D341Med (cell line): ENCODE data around the gene C5AR1.
"Not testable (repeated sequence)": the region's sequence is repeated elsewhere in the genome, so short reads cannot be mapped to it uniquely, and the experiment has no call there.

Experiments
- DNase-seq: peaks from one replicate; pipeline ENCODE4 v3.0.0; 2012; ENCODE audit warnings: low spot score

C5AR1 gene

GRCh38 chr19:47309608-47310007 is at the start of gene C5AR1:
Gene C5AR1, plus strand, starts transcription at chr19:47309861. Its CDS starts 35 bp downstream, at chr19:47309896.
- DNase-seq: no peak

- DNase-seq: no peak
Observed at GRCh38 chr19:47260476-47260875, 49.2 kb upstream of the C5AR1 start.

- not testable (repeated sequence) for DNase-seq
Observed at GRCh38 chr19:47261946-47262793, 47.5 kb upstream of the C5AR1 start.

GRCh38 chr19:47264629-47265028 is 45.0 kb upstream of the C5AR1 start:
- no peak for DNase-seq

- DNase-seq: no peak
Observed at GRCh38 chr19:47266401-47266941, 43.2 kb upstream of the C5AR1 start.

GRCh38 chr19:47267350-47267759 is 42.3 kb upstream of the C5AR1 start:
- peak; percentile 66 for DNase-seq

GRCh38 chr19:47268028-47268427 is 41.6 kb upstream of the C5AR1 start:
- DNase-seq: no peak

GRCh38 chr19:47269596-47269995 is 40.1 kb upstream of the C5AR1 start:
- no peak for DNase-seq

- no peak for DNase-seq
Observed at GRCh38 chr19:47270408-47270807, 39.3 kb upstream of the C5AR1 start.

GRCh38 chr19:47271949-47272348 is 37.7 kb upstream of the C5AR1 start:
- DNase-seq: peak; percentile 59

GRCh38 chr19:47272448-47273312 is 37.0 kb upstream of the C5AR1 start:
- DNase-seq: peak; percentile 87

GRCh38 chr19:47273313-47274070 is 36.2 kb upstream of the C5AR1 start:
- DNase-seq: peak; percentile 89

- peak; percentile 92 for DNase-seq
Observed at GRCh38 chr19:47274071-47274890, 35.4 kb upstream of the C5AR1 start, which contains the start of gene INAFM1. Gene INAFM1, plus strand, starts transcription at chr19:47274885. Its CDS starts 35 bp downstream, at chr19:47274920.

- no peak for DNase-seq
Observed at GRCh38 chr19:47274891-47275761, 34.5 kb upstream of the C5AR1 start.

- DNase-seq: no peak
Observed at GRCh38 chr19:47275791-47276461, 33.7 kb upstream of the C5AR1 start.

- not testable (repeated sequence) for DNase-seq
Observed at GRCh38 chr19:47276513-47276912, 33.1 kb upstream of the C5AR1 start.

GRCh38 chr19:47280183-47280797 is 29.4 kb upstream of the C5AR1 start:
- no peak for DNase-seq

- no peak for DNase-seq
Observed at GRCh38 chr19:47283405-47284059, 26.1 kb upstream of the C5AR1 start.
